Measurements from ENCODE around the gene NOL6.
"Not testable (repeated sequence)": the region's sequence is repeated elsewhere in the genome, so short reads cannot be mapped to it uniquely, and the experiment has no call there.

NOL6 gene

DNA sequence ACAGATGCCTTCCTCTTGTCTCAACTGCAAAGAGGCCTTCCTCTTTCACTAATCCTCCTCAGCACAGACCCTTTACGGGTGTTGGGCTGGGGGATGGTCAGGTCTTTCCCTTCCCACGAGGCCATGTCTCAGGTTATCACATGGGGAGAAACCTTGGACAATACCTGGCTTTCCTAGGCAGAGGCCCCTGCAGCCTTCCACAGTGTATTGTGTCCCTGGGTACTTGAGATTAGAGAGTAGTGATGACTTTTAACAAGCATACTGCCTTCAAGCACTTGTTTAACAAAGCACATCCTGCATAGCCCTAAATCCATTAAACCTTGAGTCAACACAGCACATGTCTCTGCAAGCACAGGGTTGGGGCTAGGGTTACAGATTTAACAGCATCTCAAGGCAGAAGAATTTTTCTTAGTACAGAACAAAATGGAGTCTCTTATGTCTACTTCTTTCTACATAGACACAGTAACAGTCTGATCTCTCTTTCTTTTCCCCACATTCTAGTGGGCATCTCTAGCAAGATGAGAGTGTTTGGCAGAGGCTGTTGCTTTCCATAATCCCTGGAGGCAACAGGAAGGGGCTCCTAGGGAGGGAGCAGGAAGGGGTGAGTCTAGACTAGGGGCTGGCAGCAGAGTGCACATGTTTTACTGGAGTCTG is 41.7 kb upstream of the NOL6 start:
- not testable (repeated sequence) for H4K20me1 ChIP-seq (ENCODE audit: insufficient read depth, low read length); H3K4me3 ChIP-seq (ENCODE audit: low read depth in 1 of 2, low read length in 2 of 2); H3K27ac ChIP-seq (ENCODE audit: low read length); H3K9ac ChIP-seq (ENCODE audit: low read depth, low read length); ATAC-seq (ENCODE audit: insufficient read depth, low read depth); H3K36me3 ChIP-seq (ENCODE audit: insufficient read depth, low read length); H3K27me3 ChIP-seq (ENCODE audit: insufficient read depth, low read length, poor library complexity); H3K4me2 ChIP-seq (ENCODE audit: insufficient read depth, low read length); H2AFZ ChIP-seq (ENCODE audit: low read depth, low read length); H3K4me1 ChIP-seq (ENCODE audit: insufficient read depth, low read length); H3K9me3 ChIP-seq (ENCODE audit: insufficient read depth, low read length, severe bottlenecking); DNase-seq; H3K79me2 ChIP-seq (ENCODE audit: insufficient read depth, low read length)

DNA sequence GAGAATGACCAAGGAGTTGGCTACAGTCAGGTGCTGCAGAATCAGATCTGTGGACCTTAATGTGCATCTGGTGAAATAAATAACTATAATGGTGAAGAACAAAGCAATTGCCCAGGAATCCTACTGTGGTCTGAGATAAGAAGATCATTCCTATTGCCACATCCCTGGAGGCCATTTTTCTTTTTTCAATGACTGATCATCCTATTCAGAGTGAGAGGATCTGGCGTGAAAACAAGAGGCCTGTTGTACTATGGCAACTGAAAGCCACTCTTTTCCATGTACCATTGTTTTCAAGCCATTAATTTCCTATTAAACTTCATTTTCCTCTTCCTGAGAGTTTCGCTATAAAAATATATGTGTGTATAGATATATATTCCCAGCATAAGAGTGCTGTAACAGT is 38.8 kb upstream of the NOL6 start:
- not testable (repeated sequence) for H3K27ac ChIP-seq (ENCODE audit: low read length); H3K9ac ChIP-seq (ENCODE audit: low read depth, low read length); DNase-seq

DNA sequence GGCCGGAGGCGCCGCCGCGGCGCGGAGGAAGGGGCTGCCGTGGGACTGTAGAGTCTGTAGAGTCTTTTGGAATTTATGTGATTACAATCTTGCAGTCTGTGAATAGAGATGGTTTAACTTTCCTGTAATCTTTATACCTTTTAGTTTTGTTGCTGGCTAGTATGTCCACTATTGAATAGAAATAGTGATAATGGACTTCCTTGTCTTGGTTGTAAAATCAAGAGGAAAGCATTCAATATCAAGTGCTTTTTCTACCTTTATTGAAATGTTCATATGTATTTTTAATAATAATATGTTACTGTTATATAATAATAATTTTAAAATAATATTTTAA is 37.4 kb upstream of the NOL6 start:
- not testable (repeated sequence) for H3K79me2 ChIP-seq (ENCODE audit: insufficient read depth, low read length); H3K9me3 ChIP-seq (ENCODE audit: insufficient read depth, low read length, severe bottlenecking); H3K27me3 ChIP-seq (ENCODE audit: insufficient read depth, low read length, poor library complexity); H3K36me3 ChIP-seq (ENCODE audit: insufficient read depth, low read length); ATAC-seq (ENCODE audit: insufficient read depth, low read depth); DNase-seq; H4K20me1 ChIP-seq (ENCODE audit: insufficient read depth, low read length)
- H3K27ac ChIP-seq (ENCODE audit: low read length), result peak overlapping the region; percentile 93
- peak overlapping the region; percentile 55 to 66; a peak in 3 of 4 replicates for H3K4me3 ChIP-seq (ENCODE audit: low read depth in 1 of 2, low read length in 2 of 2)
- H3K4me2 ChIP-seq (ENCODE audit: insufficient read depth, low read length), result peak overlapping the region; percentile 60
- H2AFZ ChIP-seq (ENCODE audit: low read depth, low read length), result peak overlapping the region; percentile 88
- H3K9ac ChIP-seq (ENCODE audit: low read depth, low read length), result peak overlapping the region; percentile 81
- peaks cover 17% of the 10 kb centered on the region for H3K4me1 ChIP-seq (ENCODE audit: insufficient read depth, low read length)

More for the DNA sequence above, 38.8 kb upstream of the NOL6 start:
- H3K4me1 ChIP-seq (ENCODE audit: insufficient read depth, low read length), result peaks cover 17% of the 10 kb centered on the region
- not testable (repeated sequence) for ATAC-seq (ENCODE audit: insufficient read depth, low read depth); H3K36me3 ChIP-seq (ENCODE audit: insufficient read depth, low read length); H3K27me3 ChIP-seq (ENCODE audit: insufficient read depth, low read length, poor library complexity); H2AFZ ChIP-seq (ENCODE audit: low read depth, low read length); H3K4me2 ChIP-seq (ENCODE audit: insufficient read depth, low read length); H3K4me3 ChIP-seq (ENCODE audit: low read depth in 1 of 2, low read length in 2 of 2); H4K20me1 ChIP-seq (ENCODE audit: insufficient read depth, low read length); H3K79me2 ChIP-seq (ENCODE audit: insufficient read depth, low read length); H3K9me3 ChIP-seq (ENCODE audit: insufficient read depth, low read length, severe bottlenecking)

DNA sequence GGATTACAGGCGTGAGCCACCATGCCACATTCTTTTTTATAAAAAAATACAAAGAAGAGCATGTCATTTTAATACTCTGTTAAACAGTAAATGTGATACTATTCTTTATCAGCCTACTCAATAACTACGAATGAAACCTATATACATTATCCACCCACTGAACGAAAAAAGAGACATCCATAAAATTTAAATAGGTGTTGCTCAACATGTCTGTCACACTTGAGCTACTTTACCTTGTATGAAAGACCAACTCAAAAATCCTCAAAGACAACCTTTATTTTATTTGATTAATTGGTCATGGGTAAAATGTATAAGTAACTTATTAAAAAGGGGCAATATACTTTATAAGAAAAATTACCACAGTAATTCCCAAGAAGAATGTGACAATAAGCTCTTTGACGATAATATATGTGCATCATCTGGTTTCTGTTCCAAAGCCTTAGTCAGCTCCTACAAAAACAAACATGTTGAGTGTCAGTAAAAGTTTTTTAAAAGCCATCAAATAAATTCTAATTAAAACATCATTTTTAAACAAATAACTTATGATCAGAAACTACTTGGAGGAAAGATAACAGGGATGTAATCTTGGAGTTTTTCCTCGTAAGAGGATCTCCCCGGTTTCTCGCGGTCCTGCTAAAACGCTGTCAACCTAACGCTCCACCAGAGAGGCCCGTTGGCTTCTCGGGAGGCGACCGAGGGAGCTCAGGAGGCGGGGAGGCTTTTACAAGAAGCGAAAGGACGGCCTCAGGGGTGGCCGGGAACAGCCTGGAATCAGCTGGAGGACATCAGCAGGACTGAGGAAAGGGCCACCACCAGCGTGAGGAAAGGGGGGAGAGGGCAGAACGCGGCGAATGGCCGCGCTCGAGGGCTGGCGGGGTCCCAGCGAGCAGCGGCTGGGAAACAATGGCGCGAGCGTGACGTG is 36.8 kb upstream of the NOL6 start:
- peak; percentile 91 for ATAC-seq (ENCODE audit: insufficient read depth, low read depth)

More for the DNA sequence above, 36.8 kb upstream of the NOL6 start:
- Histone ChIP-seq H3K9me3 (ENCODE audit: insufficient read depth, low read length, severe bottlenecking) (no peaks in the 10 kb centered on the region), H3K79me2 (ENCODE audit: insufficient read depth, low read length) (no peaks in the 10 kb centered on the region), H3K27me3 (ENCODE audit: insufficient read depth, low read length, poor library complexity) (no peaks in the 10 kb centered on the region), H3K4me1 (ENCODE audit: insufficient read depth, low read length) (peaks cover 17% of the 10 kb centered on the region), H3K4me3 (ENCODE audit: low read depth in 1 of 2, low read length in 2 of 2) (peak overlapping the region; percentile 55 to 66; a peak in 3 of 4 replicates), H4K20me1 (ENCODE audit: insufficient read depth, low read length) (no peaks in the 10 kb centered on the region), H3K36me3 (ENCODE audit: insufficient read depth, low read length) (no peaks in the 10 kb centered on the region), H3K9ac (ENCODE audit: low read depth, low read length) (peak overlapping the region; percentile 81), H3K4me2 (ENCODE audit: insufficient read depth, low read length) (peak overlapping the region; percentile 60), H2AFZ (ENCODE audit: low read depth, low read length) (peak overlapping the region; percentile 88), H3K27ac (ENCODE audit: low read length) (peak overlapping the region; percentile 93)
- peak; percentile 52 for DNase-seq
- no peak for TF ChIP-seq EZH2 (IDR thresholded peaks at IDR 0.05; ENCODE audit: borderline replicate concordance, low read depth, low read length, severe bottlenecking)
- TF ChIP-seq, protein P1, sequence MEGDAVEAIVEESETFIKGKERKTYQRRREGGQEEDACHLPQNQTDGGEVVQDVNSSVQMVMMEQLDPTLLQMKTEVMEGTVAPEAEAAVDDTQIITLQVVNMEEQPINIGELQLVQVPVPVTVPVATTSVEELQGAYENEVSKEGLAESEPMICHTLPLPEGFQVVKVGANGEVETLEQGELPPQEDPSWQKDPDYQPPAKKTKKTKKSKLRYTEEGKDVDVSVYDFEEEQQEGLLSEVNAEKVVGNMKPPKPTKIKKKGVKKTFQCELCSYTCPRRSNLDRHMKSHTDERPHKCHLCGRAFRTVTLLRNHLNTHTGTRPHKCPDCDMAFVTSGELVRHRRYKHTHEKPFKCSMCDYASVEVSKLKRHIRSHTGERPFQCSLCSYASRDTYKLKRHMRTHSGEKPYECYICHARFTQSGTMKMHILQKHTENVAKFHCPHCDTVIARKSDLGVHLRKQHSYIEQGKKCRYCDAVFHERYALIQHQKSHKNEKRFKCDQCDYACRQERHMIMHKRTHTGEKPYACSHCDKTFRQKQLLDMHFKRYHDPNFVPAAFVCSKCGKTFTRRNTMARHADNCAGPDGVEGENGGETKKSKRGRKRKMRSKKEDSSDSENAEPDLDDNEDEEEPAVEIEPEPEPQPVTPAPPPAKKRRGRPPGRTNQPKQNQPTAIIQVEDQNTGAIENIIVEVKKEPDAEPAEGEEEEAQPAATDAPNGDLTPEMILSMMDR (IDR thresholded peaks at IDR 0.05; ENCODE audit: borderline replicate concordance, extremely low read depth, low read length, poor library complexity, severe bottlenecking), result no peak

Measured in DND-41 (cell line).